Activated T-cell treated with anti-CD3 and anti-CD28 coated beads for 48 hours (primary cell): ENCODE measurements around the gene CDC37L1.
"Not testable (repeated sequence)": the region's sequence is repeated elsewhere in the genome, so short reads cannot be mapped to it uniquely, and the experiment has no call there.

ENCODE experiments used
- DNase-seq: peaks from one replicate; pipeline ENCODE4 v3.0.0-alpha.2; 2020; ENCODE audit warnings: low read depth

Gene CDC37L1

GRCh38 chr9:4679268-4680172 lies at the start of gene CDC37L1:
CDC37L1 (plus strand) TSS chr9:4679569; CDS start chr9:4679768, 199 bp downstream.
- peak; percentile 99 for DNase-seq

- no peak for DNase-seq
Measured at GRCh38 chr9:4630836-4631235, 48.5 kb upstream of the CDC37L1 start.

DNA sequence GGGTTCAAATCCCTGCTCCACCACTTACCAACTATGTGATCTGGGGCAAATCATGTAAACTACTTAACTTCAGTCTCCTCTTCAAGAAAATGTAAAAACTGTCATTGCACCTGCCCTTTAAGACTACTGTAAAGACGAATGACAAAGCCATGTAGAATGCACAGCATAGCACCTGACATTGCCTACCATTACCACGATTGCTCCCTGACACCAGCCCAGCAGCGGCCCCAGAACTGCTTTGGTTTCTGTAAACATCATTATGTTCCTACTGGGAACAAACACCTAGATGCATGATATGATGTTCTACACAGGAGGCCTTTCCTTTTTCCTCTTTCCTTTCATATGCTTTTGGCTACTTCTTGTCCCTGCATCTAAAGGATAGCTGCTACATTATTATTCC lies 40.4 kb upstream of the CDC37L1 start:
- DNase-seq, result no peak

DNA sequence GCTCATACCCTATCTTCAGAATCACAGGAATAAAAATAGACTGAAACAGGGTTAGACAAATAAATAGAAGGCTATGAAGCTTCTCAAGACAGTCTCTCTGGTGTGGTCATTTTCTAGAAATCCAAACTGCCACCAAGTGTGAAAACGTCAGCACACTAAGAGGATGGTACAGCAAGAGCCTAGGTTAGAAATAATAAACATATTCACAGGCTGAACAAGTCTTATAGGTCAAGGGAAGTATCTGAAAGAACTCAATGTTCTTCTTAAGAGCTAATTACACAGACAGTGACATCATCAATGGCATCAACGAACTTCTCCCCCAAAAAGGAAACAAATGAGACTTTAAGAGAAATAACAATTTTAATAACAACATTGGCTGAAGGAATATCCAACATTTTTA lies 39.9 kb upstream of the CDC37L1 start:
- no peak for DNase-seq

DNA sequence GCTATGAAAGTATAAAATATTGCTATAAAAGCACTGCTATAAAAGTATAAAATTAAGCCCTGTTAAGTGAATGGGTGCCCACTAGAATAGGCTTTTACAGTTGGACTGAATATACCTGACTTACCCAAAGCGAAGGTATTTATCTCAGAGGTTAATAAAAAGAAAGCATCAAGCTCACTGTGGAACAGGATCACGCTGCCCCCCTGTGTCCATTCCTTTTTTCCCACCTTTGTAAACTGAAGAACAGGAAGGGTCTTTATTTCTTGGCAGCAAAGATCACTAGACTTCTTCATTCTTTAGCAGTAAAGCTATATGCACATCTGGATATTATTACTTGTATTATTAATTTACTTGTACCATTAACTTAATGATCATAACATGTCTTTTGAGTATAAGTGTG lies 39.3 kb upstream of the CDC37L1 start:
- DNase-seq, result no peak

- DNase-seq, result no peak
Measured at GRCh38 chr9:4642351-4642750, 37.0 kb upstream of the CDC37L1 start.

GRCh38 chr9:4654084-4654483 lies 25.3 kb upstream of the CDC37L1 start:
- no peak for DNase-seq

GRCh38 chr9:4654538-4654937 lies 24.8 kb upstream of the CDC37L1 start:
- DNase-seq, result no peak

DNA sequence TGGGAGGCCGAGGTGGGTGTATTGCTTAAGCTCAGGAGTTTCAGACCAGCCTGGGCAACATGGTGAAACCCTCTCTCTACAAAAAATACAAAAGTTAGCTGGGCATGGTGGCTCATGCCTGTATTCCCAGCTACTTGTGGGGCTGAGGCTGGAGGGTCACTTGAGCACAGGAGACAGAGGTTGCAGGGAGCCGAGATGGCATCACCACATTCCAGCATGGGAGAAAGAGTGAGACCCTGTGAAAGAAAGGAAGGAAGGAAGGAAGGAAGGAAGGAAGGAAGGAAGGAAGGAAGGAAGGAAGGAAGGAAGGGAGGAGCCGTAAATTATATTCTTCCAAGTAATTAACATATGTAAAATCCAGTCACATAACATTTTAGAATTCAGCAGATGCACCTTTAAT lies 23.2 kb upstream of the CDC37L1 start:
- DNase-seq, result not testable (repeated sequence)

DNA sequence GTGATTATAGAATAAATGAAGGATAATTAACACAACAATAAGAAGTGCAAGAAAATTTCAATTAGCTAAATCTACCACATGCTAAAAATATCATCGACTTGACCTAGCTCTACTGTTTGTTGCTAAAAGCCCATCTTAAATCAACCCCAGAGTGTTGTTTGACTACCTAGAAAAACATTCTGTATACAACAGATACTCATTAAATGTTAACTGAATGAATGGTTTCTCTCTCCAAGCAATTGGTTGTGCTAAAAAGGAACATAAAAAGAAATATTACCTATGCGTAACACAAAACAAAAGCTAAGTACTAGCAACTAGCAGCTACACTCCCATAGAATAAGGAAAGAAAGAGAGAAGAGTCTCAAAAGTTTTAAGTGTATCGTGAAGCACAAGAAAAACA lies 22.7 kb upstream of the CDC37L1 start:
- no peak for DNase-seq

- no peak for DNase-seq
Measured at GRCh38 chr9:4657426-4658159, 21.8 kb upstream of the CDC37L1 start.

DNA sequence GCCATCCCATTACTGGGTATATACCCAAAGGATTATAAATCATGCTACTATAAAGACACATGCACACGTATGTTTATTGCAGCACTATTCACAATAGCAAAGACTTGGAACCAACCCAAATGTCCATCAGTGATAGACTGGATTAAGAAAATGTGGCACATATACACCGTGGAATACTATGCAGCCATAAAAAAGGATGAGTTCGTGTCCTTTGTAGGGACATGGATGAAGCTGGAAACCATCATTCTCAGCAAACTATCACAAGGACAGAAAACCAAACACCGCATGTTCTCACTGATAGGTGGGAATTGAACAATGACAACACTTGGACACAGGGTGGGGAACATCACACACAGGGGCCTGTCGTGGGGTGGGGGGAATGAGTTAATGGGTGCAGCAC lies 18.7 kb upstream of the CDC37L1 start:
- not testable (repeated sequence) for DNase-seq

DNA sequence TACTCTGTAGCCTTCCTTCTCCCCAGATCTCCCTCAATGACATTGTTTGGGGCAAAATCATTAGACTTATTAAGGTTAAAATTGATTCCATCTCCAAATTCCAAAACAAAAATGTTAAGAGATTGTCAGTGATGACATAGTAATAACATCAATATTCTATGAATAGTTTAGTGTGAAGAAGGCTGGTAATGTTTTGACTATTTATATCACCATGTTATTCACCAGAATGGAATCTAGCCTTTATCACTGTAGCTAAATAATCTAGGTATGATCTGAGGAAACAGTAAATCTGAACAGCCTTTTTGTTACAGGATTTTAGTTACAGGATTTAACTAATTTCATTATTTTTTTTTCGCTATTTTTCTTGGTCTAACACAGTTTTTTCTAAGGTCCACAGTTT lies 18.2 kb upstream of the CDC37L1 start:
- DNase-seq, result no peak

DNA sequence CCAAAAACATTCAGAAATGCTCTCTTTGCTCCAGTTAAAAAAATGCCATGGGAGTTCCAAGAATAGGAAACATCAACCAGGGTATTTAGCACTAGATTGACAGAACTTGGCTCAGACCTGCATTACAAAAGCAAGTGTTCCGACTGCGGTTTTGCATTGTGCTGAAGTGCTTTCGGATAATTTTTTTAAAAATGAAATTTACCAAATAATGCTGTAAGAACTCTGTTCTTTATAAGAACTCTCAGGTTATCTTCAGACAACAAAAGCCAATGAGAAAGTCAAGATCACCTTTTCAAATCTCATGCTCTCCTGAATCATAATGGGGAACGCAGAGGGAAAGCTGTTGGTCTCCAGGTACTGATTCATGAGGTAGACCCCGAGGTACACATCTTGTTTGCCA lies 17.8 kb upstream of the CDC37L1 start:
- DNase-seq, result no peak

- DNase-seq, result peak; percentile 65
Measured at GRCh38 chr9:4662108-4662988, 17.0 kb upstream of the CDC37L1 start, which contains the start of gene PLPP6. PLPP6 (plus strand) TSS chr9:4662294; CDS start chr9:4662376, 82 bp downstream.

GRCh38 chr9:4662989-4663792 lies 16.2 kb upstream of the CDC37L1 start:
- DNase-seq, result no peak

DNA sequence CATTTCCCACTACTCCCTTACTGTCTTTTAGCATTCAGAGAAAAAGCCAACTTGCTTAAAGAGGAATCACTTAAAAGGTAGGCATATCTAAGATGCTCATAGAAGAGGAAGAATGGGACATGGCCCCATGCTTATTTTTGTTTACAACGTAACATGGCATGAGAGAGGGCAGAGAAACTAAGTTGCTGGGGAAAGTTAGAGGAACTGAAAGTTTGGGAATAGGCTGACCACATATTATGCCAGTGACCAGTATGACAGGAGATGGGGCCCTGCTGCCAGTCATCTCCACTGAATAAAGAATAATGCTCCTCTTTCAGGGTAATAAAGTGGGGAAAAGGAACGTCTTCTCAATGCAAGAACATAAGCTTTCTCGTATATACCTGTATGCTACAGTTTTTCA lies 15.4 kb upstream of the CDC37L1 start:
- no peak for DNase-seq

DNA sequence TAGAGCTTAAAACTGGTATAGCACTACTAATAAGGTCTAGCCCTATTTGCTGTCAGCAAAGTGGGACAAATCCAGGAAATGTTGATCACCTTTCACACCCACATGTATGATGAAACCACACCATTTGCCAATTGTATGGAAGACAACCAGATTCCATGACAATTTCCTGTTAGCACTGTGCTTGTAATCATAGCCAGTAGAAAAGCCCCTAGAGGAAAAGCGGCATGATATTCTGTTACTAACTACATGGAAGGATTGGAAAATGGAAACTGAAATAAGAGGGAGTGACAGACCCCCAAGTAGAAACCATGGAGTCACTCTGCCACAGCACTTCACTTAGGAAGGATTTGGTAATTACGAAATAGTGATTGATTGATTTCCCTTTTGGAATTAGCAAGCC lies 14.0 kb upstream of the CDC37L1 start:
- no peak for DNase-seq

- no peak for DNase-seq
Measured at GRCh38 chr9:4666042-4666699, 13.2 kb upstream of the CDC37L1 start, which contains the start of gene SPATA6L. SPATA6L (minus strand) TSS chr9:4666480; CDS start chr9:4666250, 230 bp downstream.

GRCh38 chr9:4667681-4668080 lies 11.7 kb upstream of the CDC37L1 start:
- DNase-seq, result no peak

GRCh38 chr9:4668604-4669003 lies 10.8 kb upstream of the CDC37L1 start:
- DNase-seq, result no peak
